Sigmoid colon (tissue), 4 donors: ENCODE results near the gene PTBP2.

Source experiments
- EP300 ChIP-seq, 4 donors: sonication (generic); formaldehyde crosslinking; IDR thresholded peaks; one replicate each; pipeline ENCODE4 v1.6.1; 2017; ENCODE audit warnings: antibody characterized with exemption in 4 of 4
- TF ChIP-seq, protein P1 (sequence below), 4 experiments: fragments of 450-650 bp in 3 of 4; fragments of 200-600 bp in 1 of 4; IDR thresholded peaks; one replicate each; pipeline ENCODE4 v1.5.1; 2016 to 2019; ENCODE audit warnings: antibody characterized with exemption in 4 of 4, mild to moderate bottlenecking in 3 of 4, moderate library complexity in 2 of 4

DNA sequence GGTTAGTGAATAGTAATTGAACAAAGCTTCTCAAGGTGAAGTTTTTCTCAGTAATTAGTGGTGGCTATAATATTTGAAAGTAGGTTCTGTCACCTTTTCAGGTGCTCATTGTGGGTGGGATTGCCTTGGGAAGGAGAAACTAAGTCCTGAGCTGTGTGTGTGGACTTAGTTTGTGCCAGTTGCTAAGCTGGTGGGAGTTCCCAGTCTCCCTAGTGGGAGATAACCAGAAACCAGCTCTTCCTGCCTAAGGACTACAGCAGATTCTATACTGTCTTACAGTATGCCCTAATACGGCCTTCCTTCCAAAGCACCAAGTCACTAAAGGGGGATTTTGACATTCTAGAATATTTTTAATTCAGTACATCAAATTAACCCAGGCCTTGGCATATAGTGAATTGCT lies 94.3 kb downstream of the PTBP2 start:
- TF ChIP-seq, protein P1, sequence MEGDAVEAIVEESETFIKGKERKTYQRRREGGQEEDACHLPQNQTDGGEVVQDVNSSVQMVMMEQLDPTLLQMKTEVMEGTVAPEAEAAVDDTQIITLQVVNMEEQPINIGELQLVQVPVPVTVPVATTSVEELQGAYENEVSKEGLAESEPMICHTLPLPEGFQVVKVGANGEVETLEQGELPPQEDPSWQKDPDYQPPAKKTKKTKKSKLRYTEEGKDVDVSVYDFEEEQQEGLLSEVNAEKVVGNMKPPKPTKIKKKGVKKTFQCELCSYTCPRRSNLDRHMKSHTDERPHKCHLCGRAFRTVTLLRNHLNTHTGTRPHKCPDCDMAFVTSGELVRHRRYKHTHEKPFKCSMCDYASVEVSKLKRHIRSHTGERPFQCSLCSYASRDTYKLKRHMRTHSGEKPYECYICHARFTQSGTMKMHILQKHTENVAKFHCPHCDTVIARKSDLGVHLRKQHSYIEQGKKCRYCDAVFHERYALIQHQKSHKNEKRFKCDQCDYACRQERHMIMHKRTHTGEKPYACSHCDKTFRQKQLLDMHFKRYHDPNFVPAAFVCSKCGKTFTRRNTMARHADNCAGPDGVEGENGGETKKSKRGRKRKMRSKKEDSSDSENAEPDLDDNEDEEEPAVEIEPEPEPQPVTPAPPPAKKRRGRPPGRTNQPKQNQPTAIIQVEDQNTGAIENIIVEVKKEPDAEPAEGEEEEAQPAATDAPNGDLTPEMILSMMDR (IDR thresholded peaks at IDR 0.05), result no peak
- TF ChIP-seq EP300 (IDR thresholded peaks at IDR 0.05), result no peak
